ENCODE results near the gene TPST2.

Gene TPST2

DNA sequence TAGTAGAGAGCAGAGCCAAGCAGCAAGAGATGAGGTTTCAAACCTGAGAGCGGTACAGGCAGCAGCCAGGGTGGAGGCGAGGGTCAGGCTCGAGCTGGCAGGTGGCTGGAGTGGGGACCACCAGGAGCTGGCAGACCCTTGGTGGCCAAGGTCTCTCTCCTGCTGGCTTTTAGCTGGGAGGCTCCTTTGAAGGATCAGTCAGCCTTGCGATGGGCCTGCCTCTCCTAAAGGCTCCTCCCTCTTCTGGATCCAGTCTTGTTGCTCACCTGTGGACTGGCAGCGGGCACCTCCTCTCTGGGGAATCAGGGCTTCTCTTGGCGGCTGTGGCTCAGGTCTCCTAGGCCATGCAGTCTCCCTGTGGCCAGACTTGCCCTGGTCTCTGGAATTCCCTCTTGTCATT lies 24.8 kb downstream of the TPST2 start:
- TF ChIP-seq ZFX (IDR thresholded peaks at IDR 0.05), result no peak
- TF ChIP-seq, protein P1, sequence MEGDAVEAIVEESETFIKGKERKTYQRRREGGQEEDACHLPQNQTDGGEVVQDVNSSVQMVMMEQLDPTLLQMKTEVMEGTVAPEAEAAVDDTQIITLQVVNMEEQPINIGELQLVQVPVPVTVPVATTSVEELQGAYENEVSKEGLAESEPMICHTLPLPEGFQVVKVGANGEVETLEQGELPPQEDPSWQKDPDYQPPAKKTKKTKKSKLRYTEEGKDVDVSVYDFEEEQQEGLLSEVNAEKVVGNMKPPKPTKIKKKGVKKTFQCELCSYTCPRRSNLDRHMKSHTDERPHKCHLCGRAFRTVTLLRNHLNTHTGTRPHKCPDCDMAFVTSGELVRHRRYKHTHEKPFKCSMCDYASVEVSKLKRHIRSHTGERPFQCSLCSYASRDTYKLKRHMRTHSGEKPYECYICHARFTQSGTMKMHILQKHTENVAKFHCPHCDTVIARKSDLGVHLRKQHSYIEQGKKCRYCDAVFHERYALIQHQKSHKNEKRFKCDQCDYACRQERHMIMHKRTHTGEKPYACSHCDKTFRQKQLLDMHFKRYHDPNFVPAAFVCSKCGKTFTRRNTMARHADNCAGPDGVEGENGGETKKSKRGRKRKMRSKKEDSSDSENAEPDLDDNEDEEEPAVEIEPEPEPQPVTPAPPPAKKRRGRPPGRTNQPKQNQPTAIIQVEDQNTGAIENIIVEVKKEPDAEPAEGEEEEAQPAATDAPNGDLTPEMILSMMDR (conservative IDR thresholded peaks at IDR 0.05), result no peak
- H3K27ac ChIP-seq, result no peak overlapping the region

DNA sequence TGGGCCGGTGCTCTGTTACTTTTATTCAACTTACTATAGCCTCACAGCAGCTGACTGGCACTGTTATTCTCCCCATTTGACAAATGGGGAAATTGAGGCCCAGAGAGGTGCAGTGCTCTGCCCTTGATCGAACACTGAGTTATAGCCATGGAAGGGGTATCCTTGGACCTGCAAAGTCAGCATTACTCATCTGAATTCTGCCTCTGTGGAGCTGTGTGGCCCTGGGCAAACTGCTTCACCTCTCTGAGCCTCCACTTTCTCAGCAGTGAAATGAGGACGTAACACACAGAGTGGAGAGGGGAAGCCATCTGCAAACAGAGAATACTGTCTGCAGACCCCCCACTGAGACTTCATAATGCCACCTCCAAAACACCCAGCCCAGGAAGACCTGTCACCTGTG lies 25.3 kb downstream of the TPST2 start:
- H3K27ac ChIP-seq, result no peak overlapping the region
- TF ChIP-seq, protein P1 (conservative IDR thresholded peaks at IDR 0.05), result no peak
- TF ChIP-seq ZFX (IDR thresholded peaks at IDR 0.05), result no peak

DNA sequence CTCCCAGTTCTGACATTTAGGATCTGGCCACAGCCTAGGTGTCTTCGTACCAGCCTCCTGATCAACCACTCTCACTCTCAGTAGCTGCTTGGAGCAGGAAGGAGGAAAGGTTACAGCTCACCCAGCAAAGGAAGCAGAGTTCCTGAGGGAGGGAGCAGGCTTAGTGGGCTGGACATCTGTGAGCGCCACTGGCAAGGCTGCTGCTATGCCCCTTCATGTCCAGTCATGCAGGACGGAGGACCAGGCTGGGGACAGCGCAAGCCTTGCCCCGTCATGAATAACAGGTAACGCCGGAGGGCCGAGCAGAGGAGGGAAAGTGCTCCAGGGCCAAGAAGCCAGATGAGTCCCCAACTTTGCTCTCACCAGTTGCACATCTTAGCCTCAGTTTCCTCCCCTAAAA lies 25.8 kb downstream of the TPST2 start:
- TF ChIP-seq ZFX (IDR thresholded peaks at IDR 0.05), result no peak
- TF ChIP-seq, protein P1 (conservative IDR thresholded peaks at IDR 0.05), result no peak
- no peak overlapping the region for H3K27ac ChIP-seq

DNA sequence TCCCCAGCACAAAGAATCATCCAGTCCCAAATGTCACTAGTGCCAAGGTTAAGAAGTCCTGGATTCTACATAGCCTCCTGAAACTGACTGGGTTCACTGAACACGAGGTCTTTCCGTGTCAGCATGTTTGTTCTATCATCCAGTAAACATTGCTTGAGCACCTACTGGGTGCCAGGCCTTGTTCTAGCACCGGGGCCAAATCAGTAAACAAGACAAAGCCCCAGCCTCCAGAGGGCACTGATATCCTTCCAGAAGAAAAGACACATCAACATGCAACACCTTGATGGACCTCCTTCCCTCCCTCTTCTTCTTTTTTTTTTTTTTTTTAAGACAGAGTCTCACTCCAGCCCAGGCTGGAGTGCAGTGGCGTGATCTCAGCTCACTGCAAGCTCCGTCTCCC lies 26.9 kb downstream of the TPST2 start:
- H3K27ac ChIP-seq, result no peak overlapping the region
- TF ChIP-seq, protein P1 (conservative IDR thresholded peaks at IDR 0.05), result no peak
- no peak for TF ChIP-seq ZFX (IDR thresholded peaks at IDR 0.05)

DNA sequence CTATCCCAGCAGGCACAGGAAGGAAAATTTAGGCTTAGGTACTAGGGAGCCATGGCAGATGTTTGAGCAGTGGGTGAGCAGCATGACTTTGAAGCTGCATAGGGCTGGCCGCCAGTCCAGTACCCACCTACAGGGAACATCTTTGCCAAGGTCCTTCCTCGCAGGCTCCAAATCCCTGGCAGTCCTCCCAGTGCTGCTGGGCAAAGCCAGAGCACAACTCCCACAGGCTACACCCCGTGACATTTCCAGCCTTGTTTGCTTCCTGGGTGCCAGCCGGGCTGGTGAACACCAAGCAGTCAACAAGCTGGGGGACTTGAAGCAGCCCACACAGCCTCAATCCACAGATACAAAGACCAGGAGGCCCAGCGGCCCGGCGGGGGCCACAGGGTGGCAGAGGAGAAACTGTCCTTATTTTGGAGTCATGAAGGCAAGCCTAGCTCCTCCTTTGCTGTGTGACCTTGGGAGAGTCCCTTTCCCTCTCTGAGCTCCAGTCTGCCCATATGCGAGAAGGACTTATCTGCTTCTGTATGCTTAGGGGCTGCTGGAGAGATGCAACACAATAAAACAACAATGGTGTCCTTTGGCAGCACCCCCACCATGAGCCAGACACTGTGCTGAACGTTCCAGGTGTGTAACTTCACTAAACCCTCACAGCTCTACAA lies 28.0 kb downstream of the TPST2 start:
- no peak for TF ChIP-seq ZFX (IDR thresholded peaks at IDR 0.05)
- TF ChIP-seq, protein P1 (conservative IDR thresholded peaks at IDR 0.05), result no peak

DNA sequence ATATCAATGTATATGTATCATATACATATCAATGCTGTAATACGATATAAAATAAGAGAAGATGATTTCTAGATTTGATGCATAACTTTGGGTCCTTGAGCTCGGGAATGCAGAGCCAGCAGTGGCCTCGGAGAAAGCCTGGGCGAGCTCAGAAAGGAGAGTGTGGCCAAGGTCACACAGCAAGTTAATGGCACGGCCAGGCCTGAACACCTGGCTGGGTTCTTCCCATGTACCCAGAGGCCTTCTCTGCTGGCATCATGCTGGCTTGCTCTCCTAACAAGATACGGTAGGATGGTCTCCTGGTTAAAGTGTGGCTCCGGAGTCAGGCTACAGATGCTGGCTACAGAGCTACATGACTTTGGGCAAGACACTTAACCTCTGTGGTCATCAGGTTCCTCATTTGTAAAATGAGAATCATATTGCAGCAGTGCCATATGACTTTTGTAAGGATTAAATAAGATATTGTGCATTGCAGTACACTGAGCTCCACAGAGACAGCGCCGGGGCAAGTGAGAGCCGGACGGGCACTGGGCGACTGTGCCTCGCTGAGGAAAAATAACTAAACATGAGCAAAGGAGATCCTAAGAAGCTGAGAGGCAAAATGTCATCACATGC lies 29.9 kb downstream of the TPST2 start:
- TF ChIP-seq, protein P1 (conservative IDR thresholded peaks at IDR 0.05), result no peak
- no peak for TF ChIP-seq ZFX (IDR thresholded peaks at IDR 0.05)

More for the DNA sequence above, 28.0 kb downstream of the TPST2 start:
- no peak overlapping the region for H3K27ac ChIP-seq

DNA sequence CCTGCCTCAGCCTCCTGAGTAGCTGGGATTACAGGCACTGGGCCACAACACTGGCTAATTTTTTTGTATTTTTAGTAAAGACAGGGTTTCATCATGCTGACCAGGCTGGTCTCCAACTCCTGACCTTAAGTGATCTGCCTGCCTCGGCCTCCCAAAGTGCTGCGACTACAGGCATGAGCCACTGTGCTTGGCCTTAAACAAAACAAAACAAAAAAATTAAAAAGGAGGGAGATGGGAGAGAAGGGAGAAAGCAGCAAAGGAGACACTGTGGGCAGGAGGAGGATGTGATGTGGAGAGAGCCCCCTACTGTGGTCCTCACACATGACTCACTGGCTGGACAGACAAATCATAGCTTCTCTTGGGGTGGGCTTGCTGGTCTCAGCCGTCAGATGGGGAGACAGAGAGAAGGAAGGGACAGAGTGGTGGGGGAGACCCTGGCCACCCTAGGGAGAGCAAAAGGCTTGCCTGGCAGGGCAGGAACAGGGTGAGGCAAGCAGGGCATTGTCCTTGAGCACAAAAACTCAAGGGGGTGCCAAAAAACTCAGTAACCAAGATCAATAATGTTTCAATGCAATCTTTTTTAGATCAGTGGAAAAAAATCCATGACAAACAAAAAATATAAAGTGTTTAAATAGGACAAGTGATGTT lies 31.6 kb downstream of the TPST2 start:
- no peak for TF ChIP-seq ZFX (IDR thresholded peaks at IDR 0.05)
- TF ChIP-seq, protein P1 (conservative IDR thresholded peaks at IDR 0.05), result no peak
- H3K27ac ChIP-seq, result no peak overlapping the region

More for the DNA sequence above, 29.9 kb downstream of the TPST2 start:
- H3K27ac ChIP-seq, result no peak overlapping the region

All from C4-2B (cell line).